ENCODE measurements around the gene DLG4. TPM values are rescaled to one million over a fixed set of nuclear protein-coding genes. Genes with fewer than 3 reads are reported as not detected.
A peak's percentile ranks its signal among the peaks of the same experiment; 100 is the strongest.

DLG4 gene
- total RNA-seq, 1 donor from 2014 or later = 29.3 TPM

DNA sequence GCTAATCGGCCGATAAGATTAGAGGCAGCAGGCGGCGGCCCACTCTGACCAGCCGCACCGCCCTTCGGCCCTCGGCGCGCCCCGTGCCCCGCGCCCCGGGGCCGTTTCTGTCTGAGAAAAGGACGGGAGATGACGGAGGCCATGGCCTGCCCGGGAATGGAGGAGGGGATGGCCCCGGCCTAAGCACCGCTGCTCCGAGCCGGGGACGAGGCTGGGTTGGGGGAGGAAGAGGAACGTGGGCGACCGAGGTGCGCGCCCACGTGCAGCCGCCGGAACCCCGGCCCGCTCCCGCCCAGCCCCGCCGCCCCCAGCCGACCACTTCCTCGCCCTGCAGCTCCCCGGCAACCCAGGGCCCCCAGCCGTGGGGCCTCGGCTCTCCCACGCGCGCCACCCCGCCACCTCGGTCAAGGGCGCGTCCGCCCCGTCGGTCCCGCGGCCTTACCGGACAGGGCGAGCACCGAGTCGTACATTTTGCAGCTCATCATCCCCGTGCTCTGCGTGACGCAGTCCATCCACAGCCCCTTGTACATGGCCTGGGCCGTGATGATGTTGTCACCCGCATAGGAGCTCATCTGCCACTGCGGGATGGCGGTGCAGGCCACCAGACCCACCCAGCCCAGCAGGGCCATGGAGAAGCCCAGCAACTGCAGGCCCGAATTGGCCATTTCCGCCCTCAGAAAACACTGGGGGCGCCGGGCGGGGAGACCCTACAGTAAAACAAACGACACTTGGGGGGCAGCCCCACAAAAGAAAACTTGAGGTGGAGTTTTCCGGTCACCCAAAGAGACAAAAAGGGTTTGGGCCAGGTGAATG, 41.9 kb upstream of the DLG4 start:
- peak overlapping the region; percentile 67 for H3K4me3 ChIP-seq
- intact Hi-C loops (cut with DNase I) = no loop called here
- peaks cover 21% of the 10 kb centered on the region for H3K27me3 ChIP-seq (ENCODE audit: low read depth)
- H3K9me3 ChIP-seq = no peaks in the 10 kb centered on the region
- peaks cover 26% of the 10 kb centered on the region for H3K36me3 ChIP-seq
- ATAC-seq (peak; percentile 28 to 31), DNase-seq (peak; percentile 55)
- TF ChIP-seq, protein P1, sequence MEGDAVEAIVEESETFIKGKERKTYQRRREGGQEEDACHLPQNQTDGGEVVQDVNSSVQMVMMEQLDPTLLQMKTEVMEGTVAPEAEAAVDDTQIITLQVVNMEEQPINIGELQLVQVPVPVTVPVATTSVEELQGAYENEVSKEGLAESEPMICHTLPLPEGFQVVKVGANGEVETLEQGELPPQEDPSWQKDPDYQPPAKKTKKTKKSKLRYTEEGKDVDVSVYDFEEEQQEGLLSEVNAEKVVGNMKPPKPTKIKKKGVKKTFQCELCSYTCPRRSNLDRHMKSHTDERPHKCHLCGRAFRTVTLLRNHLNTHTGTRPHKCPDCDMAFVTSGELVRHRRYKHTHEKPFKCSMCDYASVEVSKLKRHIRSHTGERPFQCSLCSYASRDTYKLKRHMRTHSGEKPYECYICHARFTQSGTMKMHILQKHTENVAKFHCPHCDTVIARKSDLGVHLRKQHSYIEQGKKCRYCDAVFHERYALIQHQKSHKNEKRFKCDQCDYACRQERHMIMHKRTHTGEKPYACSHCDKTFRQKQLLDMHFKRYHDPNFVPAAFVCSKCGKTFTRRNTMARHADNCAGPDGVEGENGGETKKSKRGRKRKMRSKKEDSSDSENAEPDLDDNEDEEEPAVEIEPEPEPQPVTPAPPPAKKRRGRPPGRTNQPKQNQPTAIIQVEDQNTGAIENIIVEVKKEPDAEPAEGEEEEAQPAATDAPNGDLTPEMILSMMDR (IDR thresholded peaks at IDR 0.05) = no peak
- peaks cover 52% of the 10 kb centered on the region for H3K4me1 ChIP-seq
- H3K27ac ChIP-seq = peak overlapping the region; percentile 88

DNA sequence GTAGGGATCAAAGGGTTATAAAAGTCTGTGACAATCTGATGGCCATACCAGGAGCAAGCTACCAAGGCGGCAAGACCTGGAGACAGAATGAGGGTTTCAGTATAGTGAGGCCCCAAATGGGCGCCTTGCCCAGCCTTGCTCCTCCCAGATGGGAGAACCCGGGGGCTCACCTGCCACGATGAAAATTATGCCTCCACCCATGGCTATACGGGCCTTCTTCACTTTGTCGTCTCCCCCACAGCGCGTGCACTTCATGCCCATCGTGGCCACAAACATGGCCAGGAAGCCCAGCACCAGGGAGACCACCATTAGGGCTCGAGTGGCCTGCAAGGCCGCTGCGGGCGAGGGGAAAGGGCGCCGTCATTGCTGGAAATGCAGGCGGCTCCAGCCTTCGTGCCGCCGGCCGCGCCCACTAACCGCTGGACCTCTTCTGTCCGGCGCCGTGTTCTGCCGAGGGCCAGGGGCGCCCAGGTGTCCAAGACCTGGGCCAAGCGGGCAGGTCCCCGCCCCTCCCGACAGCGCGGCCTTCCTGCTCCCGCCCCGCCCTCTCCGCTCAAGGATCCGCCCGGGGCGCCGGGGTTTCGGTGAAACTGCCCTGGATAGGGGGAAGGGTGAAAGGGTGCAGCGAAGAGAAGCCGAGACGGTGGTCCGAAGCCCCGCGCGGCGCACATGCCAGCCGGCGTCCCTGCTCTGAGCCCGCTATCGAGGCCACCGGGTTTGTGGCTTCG, 41.2 kb upstream of the DLG4 start:
- no peaks in the 10 kb centered on the region for H3K9me3 ChIP-seq
- peak; percentile 80 to 82 for ATAC-seq
- intact Hi-C loops (cut with DNase I) = no loop called here
- H3K4me3 ChIP-seq = peak overlapping the region; percentile 67
- peaks cover 34% of the 10 kb centered on the region for H3K36me3 ChIP-seq
- H3K4me1 ChIP-seq = peaks cover 52% of the 10 kb centered on the region
- peak; percentile 89 for DNase-seq
- H3K27ac ChIP-seq = peak overlapping the region; percentile 88
- TF ChIP-seq, protein P1 (IDR thresholded peaks at IDR 0.05) = no peak
- peaks cover 21% of the 10 kb centered on the region for H3K27me3 ChIP-seq (ENCODE audit: low read depth)

DNA sequence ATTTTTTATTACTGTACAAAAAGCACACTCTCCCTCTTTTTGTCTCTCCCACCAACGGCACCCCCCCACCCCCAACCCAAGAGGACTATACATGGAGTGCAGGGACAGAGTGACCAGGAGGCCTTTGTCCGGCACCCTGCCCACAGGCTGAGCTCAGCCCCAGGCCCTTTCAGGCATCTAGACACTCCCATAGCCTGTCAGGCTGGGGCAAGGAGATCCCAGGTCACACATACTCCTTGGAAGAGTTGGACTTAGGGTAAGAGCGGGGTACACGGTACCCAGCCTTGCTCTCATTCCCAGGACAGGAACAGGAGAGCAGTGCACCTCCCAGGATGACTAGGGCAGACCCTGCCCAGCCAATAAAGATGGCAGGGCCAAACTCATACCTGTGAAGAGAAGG, 40.5 kb upstream of the DLG4 start:
- no peaks in the 10 kb centered on the region for H3K9me3 ChIP-seq
- DNase-seq (no peak), ATAC-seq (no peak)
- H3K27ac ChIP-seq = peak overlapping the region; percentile 88
- peaks cover 21% of the 10 kb centered on the region for H3K27me3 ChIP-seq (ENCODE audit: low read depth)
- peaks cover 52% of the 10 kb centered on the region for H3K4me1 ChIP-seq
- H3K4me3 ChIP-seq = peak overlapping the region; percentile 67
- TF ChIP-seq, protein P1 (IDR thresholded peaks at IDR 0.05) = no peak
- intact Hi-C loops (cut with DNase I) = no loop called here
- peaks cover 41% of the 10 kb centered on the region for H3K36me3 ChIP-seq

DNA sequence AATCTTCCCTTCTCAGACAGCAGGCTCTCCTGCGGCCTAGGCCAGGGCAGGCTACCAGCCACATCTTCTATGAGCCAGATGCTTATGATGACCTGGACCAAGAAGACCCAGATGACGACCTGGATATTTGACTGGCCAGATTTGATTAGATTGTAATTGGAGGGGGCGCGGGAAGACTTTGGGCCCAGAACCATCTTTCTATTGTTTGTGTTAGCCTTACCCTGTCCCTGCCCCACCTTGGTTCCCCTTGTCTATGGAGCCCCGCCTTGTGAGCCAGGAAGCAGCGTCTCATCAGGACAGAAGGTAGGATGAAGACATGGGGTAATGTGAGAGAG, 39.9 kb upstream of the DLG4 start:
- intact Hi-C loops (cut with DNase I) = no loop called here
- Histone ChIP-seq H3K4me3 (no peak overlapping the region), H3K36me3 (peaks cover 47% of the 10 kb centered on the region), H3K27ac (no peak overlapping the region), H3K9me3 (no peaks in the 10 kb centered on the region), H3K4me1 (peaks cover 52% of the 10 kb centered on the region), H3K27me3 (ENCODE audit: low read depth) (peaks cover 21% of the 10 kb centered on the region)
- DNase-seq (no peak), ATAC-seq (no peak)
- TF ChIP-seq, protein P1 (IDR thresholded peaks at IDR 0.05) = no peak

DNA sequence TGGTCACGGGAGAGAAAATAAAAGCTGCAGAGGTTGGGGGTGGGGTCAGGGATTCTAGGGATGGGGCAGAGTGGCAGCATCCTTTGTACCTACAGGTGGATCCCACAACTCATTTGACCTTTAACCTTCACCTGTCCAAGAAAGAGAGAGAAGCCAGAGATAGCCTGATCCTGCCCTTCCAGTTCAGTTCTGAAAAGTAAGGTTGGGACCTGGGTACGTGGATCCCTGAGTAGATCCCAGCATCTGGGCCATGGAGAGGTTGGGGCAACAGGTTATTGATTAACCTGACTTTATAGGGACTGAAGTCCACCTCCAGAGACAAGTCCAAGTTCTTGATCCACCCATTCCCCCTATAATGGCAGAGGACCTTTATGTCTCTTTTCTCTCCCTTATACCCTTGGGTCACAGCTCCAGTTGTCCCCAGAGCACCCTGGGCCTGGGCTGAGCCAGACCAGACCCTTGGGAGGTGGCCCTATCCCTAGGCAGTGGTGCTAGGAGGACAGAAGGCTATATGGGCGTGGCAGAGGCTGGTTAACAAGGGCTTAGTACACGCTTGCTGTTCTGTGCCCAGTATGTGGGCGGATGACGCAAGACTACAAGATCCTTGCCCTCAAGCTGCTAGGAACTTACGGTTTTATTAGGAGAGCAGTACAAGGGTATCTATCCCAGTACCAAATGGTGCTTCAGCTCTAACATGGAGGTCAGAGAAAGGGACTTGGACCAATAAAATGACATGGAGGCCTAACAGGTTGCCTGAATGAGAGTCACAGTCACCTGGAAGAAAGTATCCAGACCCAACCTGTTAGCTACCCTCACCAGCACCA, 39.3 kb upstream of the DLG4 start:
- peak; percentile 89 for DNase-seq
- Histone ChIP-seq H3K4me3 (no peak overlapping the region), H3K27me3 (ENCODE audit: low read depth) (peaks cover 21% of the 10 kb centered on the region), H3K36me3 (peaks cover 53% of the 10 kb centered on the region), H3K27ac (no peak overlapping the region), H3K9me3 (no peaks in the 10 kb centered on the region), H3K4me1 (peaks cover 49% of the 10 kb centered on the region)
- intact Hi-C loops (cut with DNase I) = no loop called here
- peak; percentile 34 to 42 for ATAC-seq
- TF ChIP-seq, protein P1 (IDR thresholded peaks at IDR 0.05) = no peak

Data from lower lobe of right lung (tissue), 2 donors.